T-helper 2 cell treated with Interferon-gamma antibody and Interleukin-4, amounts not matched to agents 5 μg/mL and 100 μg/mL, for 36 hours (primary cell): ENCODE data around the gene RAI1.

Experiments
- DNase-seq: peaks from one replicate; pipeline ENCODE4 v3.0.0; 2021; ENCODE audit warnings: low spot score
- H3K27ac Mint-ChIP-seq: one replicate; pipeline ENCODE4 v1.8.0; 2021; ENCODE audit warnings: mild to moderate bottlenecking, mixed read lengths
- H3K27me3 Mint-ChIP-seq: one replicate; pipeline ENCODE4 v1.8.0; 2021; ENCODE audit warnings: low read depth, mixed read lengths
- H3K36me3 Mint-ChIP-seq: one replicate; pipeline ENCODE4 v1.8.0; 2021; ENCODE audit warnings: low read depth, mixed read lengths
- H3K4me1 Mint-ChIP-seq: one replicate; pipeline ENCODE4 v1.8.0; 2021; ENCODE audit warnings: low read depth, mixed read lengths
- H3K4me3 Mint-ChIP-seq: one replicate; pipeline ENCODE4 v1.8.0; 2022; ENCODE audit warnings: mild to moderate bottlenecking, moderate library complexity, mixed read lengths
- H3K9me3 Mint-ChIP-seq: one replicate; pipeline ENCODE4 v1.8.0; 2021; ENCODE audit warnings: mixed read lengths

Gene RAI1

GRCh38 chr17:17817552-17817947, 136.3 kb downstream of the RAI1 start:
- H3K27ac Mint-ChIP-seq: no peak overlapping the region
- no peaks in the 10 kb centered on the region for H3K27me3 Mint-ChIP-seq
- no peak for DNase-seq
- H3K9me3 Mint-ChIP-seq: no peaks in the 10 kb centered on the region
- H3K4me1 Mint-ChIP-seq: peaks cover 38% of the 10 kb centered on the region
- peaks cover 60% of the 10 kb centered on the region for H3K36me3 Mint-ChIP-seq
- H3K4me3 Mint-ChIP-seq: no peak overlapping the region

GRCh38 chr17:17818088-17818526, 136.8 kb downstream of the RAI1 start:
- H3K4me1 Mint-ChIP-seq: peaks cover 39% of the 10 kb centered on the region
- H3K36me3 Mint-ChIP-seq: peaks cover 60% of the 10 kb centered on the region
- H3K27me3 Mint-ChIP-seq: no peaks in the 10 kb centered on the region
- no peaks in the 10 kb centered on the region for H3K9me3 Mint-ChIP-seq
- no peak overlapping the region for H3K4me3 Mint-ChIP-seq
- no peak for DNase-seq
- H3K27ac Mint-ChIP-seq: no peak overlapping the region

DNA sequence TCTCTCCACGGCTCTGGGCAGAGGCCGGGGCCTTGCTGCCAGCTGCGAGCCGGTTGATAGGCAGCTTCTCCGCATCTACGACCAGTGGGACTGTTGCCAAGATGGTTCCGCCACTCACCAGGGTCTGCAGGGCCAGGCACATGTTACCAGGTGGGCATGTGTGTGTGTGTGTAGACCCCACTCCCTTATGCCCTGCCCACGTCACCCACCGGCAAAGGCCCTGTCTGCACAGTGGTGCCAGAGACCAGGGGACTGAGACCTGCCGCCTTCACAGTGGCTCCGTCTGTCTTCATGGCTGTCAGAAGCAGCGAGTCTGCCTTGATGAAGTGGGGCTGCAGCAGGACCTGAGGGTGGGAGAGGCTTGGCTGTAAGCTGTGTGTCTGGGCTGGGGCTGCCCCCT, 137.9 kb downstream of the RAI1 start:
- Mint-ChIP-seq H3K4me3 (peak overlapping the region; percentile 8), H3K27ac (peak overlapping the region; percentile 47)

GRCh38 chr17:17819561-17819995, 138.3 kb downstream of the RAI1 start:
- H3K9me3 Mint-ChIP-seq: no peaks in the 10 kb centered on the region
- peak overlapping the region; percentile 81 for H3K27ac Mint-ChIP-seq
- peak overlapping the region; percentile 86 for H3K4me3 Mint-ChIP-seq
- no peaks in the 10 kb centered on the region for H3K27me3 Mint-ChIP-seq
- H3K36me3 Mint-ChIP-seq: peaks cover 59% of the 10 kb centered on the region
- peak; percentile 84 for DNase-seq
- peaks cover 46% of the 10 kb centered on the region for H3K4me1 Mint-ChIP-seq

More for the DNA sequence above, 137.9 kb downstream of the RAI1 start:
- DNase-seq: no peak
- Mint-ChIP-seq H3K27me3 (no peaks in the 10 kb centered on the region), H3K36me3 (peaks cover 59% of the 10 kb centered on the region), H3K4me1 (peaks cover 41% of the 10 kb centered on the region), H3K9me3 (no peaks in the 10 kb centered on the region)

DNA sequence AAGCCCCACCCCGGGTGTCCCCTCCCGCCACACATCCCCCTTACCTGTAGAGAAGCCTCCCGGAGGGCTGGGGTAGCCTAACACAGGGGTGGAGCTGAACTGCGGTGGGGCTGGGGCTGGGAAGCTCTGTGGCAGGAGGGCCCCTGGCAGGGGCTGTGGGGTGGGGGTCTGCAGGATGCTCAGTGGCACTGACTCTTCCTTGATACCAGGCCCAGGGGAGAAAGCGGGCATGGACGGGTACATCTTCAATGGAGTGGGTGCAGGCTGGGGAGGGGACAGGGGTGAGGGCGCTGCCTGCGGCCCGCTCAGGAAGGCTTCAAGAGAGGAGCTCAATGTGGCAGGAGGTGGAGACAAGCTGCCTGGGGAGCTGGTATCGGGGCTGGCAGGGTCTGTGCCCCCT, 138.8 kb downstream of the RAI1 start:
- Mint-ChIP-seq H3K27ac (peak overlapping the region; percentile 81), H3K4me1 (peaks cover 50% of the 10 kb centered on the region), H3K36me3 (peaks cover 57% of the 10 kb centered on the region), H3K27me3 (no peaks in the 10 kb centered on the region), H3K9me3 (no peaks in the 10 kb centered on the region), H3K4me3 (peak overlapping the region; percentile 86)
- DNase-seq: no peak

GRCh38 chr17:17820463-17821158, 139.4 kb downstream of the RAI1 start:
- no peak for DNase-seq
- Mint-ChIP-seq H3K4me1 (peaks cover 52% of the 10 kb centered on the region), H3K27ac (peak overlapping the region; percentile 79), H3K9me3 (no peaks in the 10 kb centered on the region), H3K4me3 (peak overlapping the region; percentile 86), H3K36me3 (peaks cover 53% of the 10 kb centered on the region), H3K27me3 (no peaks in the 10 kb centered on the region)

DNA sequence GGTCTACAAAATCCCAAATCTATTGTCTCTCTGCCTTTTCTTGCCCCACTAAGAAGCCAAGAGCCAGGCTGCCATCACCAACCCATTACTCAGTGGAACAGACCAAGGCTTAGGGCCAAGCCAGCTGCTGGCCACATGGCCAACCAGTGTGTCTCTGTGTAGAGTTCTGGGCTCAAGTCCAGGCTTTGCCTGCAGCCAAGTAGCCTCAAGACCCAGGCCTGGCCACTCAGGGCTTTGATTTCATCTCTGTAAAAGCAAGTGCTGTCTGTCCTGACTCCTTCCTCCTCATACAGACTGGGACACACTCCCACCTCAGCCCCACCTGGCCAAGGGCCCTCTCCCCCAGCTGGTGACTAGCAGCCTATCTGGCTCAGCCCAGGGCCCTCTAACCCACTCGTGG, 140.9 kb downstream of the RAI1 start:
- Mint-ChIP-seq H3K4me3 (peak overlapping the region; percentile 86), H3K27me3 (no peaks in the 10 kb centered on the region), H3K9me3 (no peaks in the 10 kb centered on the region), H3K36me3 (peaks cover 52% of the 10 kb centered on the region), H3K27ac (peak overlapping the region; percentile 79), H3K4me1 (peaks cover 67% of the 10 kb centered on the region)
- DNase-seq: no peak

DNA sequence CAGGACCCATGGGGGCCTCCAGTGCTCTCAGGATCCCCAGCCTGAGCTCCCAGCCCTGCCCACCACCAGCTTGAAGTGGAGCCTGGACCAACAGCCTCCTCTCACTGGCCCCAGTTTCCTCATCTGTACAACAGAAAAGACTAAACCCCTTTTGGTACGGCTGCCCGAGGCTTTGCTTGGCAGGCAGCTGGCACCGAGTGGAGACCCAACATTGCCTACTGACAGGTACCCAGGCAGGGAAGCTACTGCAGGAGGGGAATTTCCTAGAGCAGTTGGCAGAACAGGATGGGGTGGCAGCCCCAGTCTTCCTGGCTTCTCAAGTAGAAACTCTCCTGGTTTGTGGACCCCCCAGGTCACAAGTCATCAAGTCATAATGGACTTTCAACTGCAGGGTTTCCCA, 141.4 kb downstream of the RAI1 start:
- no peak for DNase-seq
- peak overlapping the region; percentile 86 for H3K4me3 Mint-ChIP-seq
- no peaks in the 10 kb centered on the region for H3K27me3 Mint-ChIP-seq
- peaks cover 50% of the 10 kb centered on the region for H3K36me3 Mint-ChIP-seq
- peak overlapping the region; percentile 79 for H3K27ac Mint-ChIP-seq
- H3K9me3 Mint-ChIP-seq: no peaks in the 10 kb centered on the region
- H3K4me1 Mint-ChIP-seq: peaks cover 68% of the 10 kb centered on the region

GRCh38 chr17:17823433-17824118, 142.3 kb downstream of the RAI1 start:
- peak; percentile 86 for DNase-seq
- Mint-ChIP-seq H3K36me3 (peaks cover 49% of the 10 kb centered on the region), H3K27me3 (no peaks in the 10 kb centered on the region), H3K9me3 (no peaks in the 10 kb centered on the region), H3K4me1 (peaks cover 67% of the 10 kb centered on the region), H3K4me3 (peak overlapping the region; percentile 86), H3K27ac (peak overlapping the region; percentile 88)

GRCh38 chr17:17824119-17824782, 143.0 kb downstream of the RAI1 start:
- DNase-seq: no peak
- Mint-ChIP-seq H3K27me3 (no peaks in the 10 kb centered on the region), H3K36me3 (peaks cover 43% of the 10 kb centered on the region), H3K4me3 (peak overlapping the region; percentile 78), H3K4me1 (peaks cover 65% of the 10 kb centered on the region), H3K9me3 (no peaks in the 10 kb centered on the region), H3K27ac (peak overlapping the region; percentile 88)

GRCh38 chr17:17824783-17825614, 143.7 kb downstream of the RAI1 start:
- no peaks in the 10 kb centered on the region for H3K9me3 Mint-ChIP-seq
- DNase-seq: no peak
- peak overlapping the region; percentile 88 for H3K27ac Mint-ChIP-seq
- H3K36me3 Mint-ChIP-seq: peaks cover 39% of the 10 kb centered on the region
- H3K4me1 Mint-ChIP-seq: peaks cover 62% of the 10 kb centered on the region
- H3K4me3 Mint-ChIP-seq: peak overlapping the region; percentile 78
- no peaks in the 10 kb centered on the region for H3K27me3 Mint-ChIP-seq

DNA sequence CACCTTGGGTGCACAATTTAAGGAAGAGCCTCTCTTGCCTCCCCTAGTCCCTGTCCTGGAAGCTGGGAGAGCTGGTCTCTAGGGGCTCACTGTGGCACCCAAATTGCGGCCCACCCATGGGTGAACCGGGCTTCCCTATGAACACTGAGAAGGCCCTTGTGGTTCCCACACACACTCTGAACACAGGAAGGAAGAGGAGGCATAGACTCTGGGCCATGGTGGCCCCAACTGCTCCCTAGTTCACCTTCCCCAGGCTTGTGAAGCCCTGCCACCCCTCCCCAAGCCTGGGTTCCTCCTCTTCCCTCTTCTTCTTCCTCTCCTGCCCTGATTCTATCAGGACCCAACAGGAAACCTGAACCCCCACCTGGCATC, 145.1 kb downstream of the RAI1 start:
- no peak for DNase-seq
- peaks cover 34% of the 10 kb centered on the region for H3K36me3 Mint-ChIP-seq
- peaks cover 57% of the 10 kb centered on the region for H3K4me1 Mint-ChIP-seq
- H3K4me3 Mint-ChIP-seq: peak overlapping the region; percentile 67
- H3K27me3 Mint-ChIP-seq: no peaks in the 10 kb centered on the region
- H3K27ac Mint-ChIP-seq: peak overlapping the region; percentile 88
- no peaks in the 10 kb centered on the region for H3K9me3 Mint-ChIP-seq

GRCh38 chr17:17826942-17827785, 145.9 kb downstream of the RAI1 start:
- Mint-ChIP-seq H3K4me1 (peaks cover 50% of the 10 kb centered on the region), H3K36me3 (peaks cover 36% of the 10 kb centered on the region), H3K27ac (peak overlapping the region; percentile 88), H3K4me3 (peak overlapping the region; percentile 67), H3K9me3 (no peaks in the 10 kb centered on the region), H3K27me3 (no peaks in the 10 kb centered on the region)
- DNase-seq: no peak
